ENCODE measurements around the gene C1orf94. TPM values are rescaled to one million over a fixed set of nuclear protein-coding genes. Genes with fewer than 3 reads are reported as not detected.
A peak's percentile ranks its signal among the peaks of the same experiment; 100 is the strongest.

The C1orf94 gene
- total and polyA plus RNA-seq, 10 of the 15 experiments (the other 5 are each of a cell fraction or from before 2014, with no cell fraction given), result not detected

- intact Hi-C loops (cut with micrococcal nuclease; ENCODE audit: unreplicated experiment), result no loop called here
- no peak for DNase-seq (ENCODE audit: low read depth, low spot score)
- SMC1A ChIA-PET (ENCODE audit: uncharacterized antibody, unreplicated experiment), result no interaction called here
- RAD21 ChIA-PET (ENCODE audit: unreplicated experiment), result no interaction called here
- Histone ChIP-seq H3K27me3 (replicated peaks in 1 of 2; ENCODE audit: control insufficient read depth in 2 of 2, insufficient read depth in 2 of 2, low read length in 1 of 2) (peaks cover 0 to 4% of the 10 kb centered on the region in 2 experiments; a peak in 3 of 4 replicates), H3K36me3 (ENCODE audit: control insufficient read depth in 2 of 2, insufficient read depth in 2 of 2, low read length in 1 of 2) (no peaks in the 10 kb centered on the region), H2AFZ (ENCODE audit: control insufficient read depth, low read depth, low read length) (no peak overlapping the region), H3K4me3 (no peak overlapping the region), H3K27ac (ENCODE audit: control insufficient read depth, insufficient read depth) (no peak overlapping the region), H3K4me1 (ENCODE audit: control insufficient read depth, insufficient read depth, low read length) (no peaks in the 10 kb centered on the region), H4K20me1 (ENCODE audit: control insufficient read depth, insufficient read depth) (no peaks in the 10 kb centered on the region), H3K9me3 (replicated peaks; ENCODE audit: control insufficient read depth, insufficient read depth, low read length) (no peaks in the 10 kb centered on the region), H3K4me2 (ENCODE audit: control insufficient read depth, insufficient read depth) (no peak overlapping the region), H3K9ac (ENCODE audit: control insufficient read depth, insufficient read depth, low read length) (no peak overlapping the region), H3K79me2 (ENCODE audit: control insufficient read depth, insufficient read depth, low read length) (no peaks in the 10 kb centered on the region)
- no peak for FAIRE-seq
- POLR2A ChIA-PET, result no interaction called here
- BruUV-seq (replicated peaks), result no TSS peak
- TF ChIP-seq CTCF (IDR thresholded peaks at IDR 0.05 in 2 of 3, conservative IDR thresholded peaks at IDR 0.05 in 1 of 3; ENCODE audit: control insufficient read depth in 2 of 3, extremely low read depth in 1 of 3, insufficient read depth in 1 of 3, low read depth in 3 of 3, low read length in 3 of 3), result peak in 1 of 3 experiments; percentile 9; a peak in 1 of 6 replicates
- no peak for TF ChIP-seq CBX3 (IDR thresholded peaks at IDR 0.05; ENCODE audit: borderline replicate concordance, low read depth)
- WGBS (ENCODE audit: insufficient coverage, insufficient replicate concordance, low lambda C conversion rate, missing lambda C conversion rate), result 2% methylated on average over 3 of the region's 3 CpGs
- CTCF ChIA-PET, result interaction anchor here (0.6 kb wide), 1 partner anchor 113 kb away, joined by 3 read pairs; no protein-coding TSS in a partner anchor
- in situ Hi-C loops (cut with MboI), result no loop called here
- no peak for ATAC-seq
Measured at GRCh38 chr1:34156739-34157138, 20.0 kb upstream of the C1orf94 start.

Data from GM12878 (cell line).